Kidney epithelial cell (primary cell): Measurements from ENCODE around the gene ERN1. TPM values are rescaled to one million over a fixed set of nuclear protein-coding genes. Genes with fewer than 3 reads are reported as not detected.

Experiments
- DNase-seq: peaks from one replicate; pipeline ENCODE4 v3.0.0-alpha.2; 2010; ENCODE audit warnings: low read depth
- H3K27me3 ChIP-seq: 2 replicates; pipeline ENCODE4 v1.6.0; 2011; ENCODE audit warnings: low read length; ENCODE audit not compliant: control insufficient read depth, insufficient read depth
- H3K36me3 ChIP-seq: 2 replicates; pipeline ENCODE4 v1.5.1; 2011; ENCODE audit warnings: low read length; ENCODE audit not compliant: control insufficient read depth, insufficient read depth
- H3K4me3 ChIP-seq: 2 replicates; pipeline ENCODE4 v1.5.1; 2011; ENCODE audit warnings: low read depth, mild to moderate bottlenecking, control low read depth, low read length
- CTCF ChIP-seq: IDR thresholded peaks from 2 replicates; pipeline ENCODE4 v1.5.1; 2011; ENCODE audit warnings: mild to moderate bottlenecking, moderate library complexity, low read length, control low read depth, inconsistent platforms; ENCODE audit not compliant: insufficient read depth, poor library complexity, severe bottlenecking
- total RNA-seq: library from RNA; depleted of rRNA; stranded (reverse); fragments of >200 nt; gene quantifications from 2 replicates; pipeline ENCODE4 v1.2.3, GENCODE V29; 2015

ERN1 gene
- total RNA-seq, 1 donor from 2014 or later, result 19.6 TPM

GRCh38 chr17:64166876-64167275, 36.9 kb upstream of the ERN1 start:
- no peaks in the 10 kb centered on the region for H3K36me3 ChIP-seq
- no peak for TF ChIP-seq CTCF
- no peak overlapping the region for H3K4me3 ChIP-seq
- no peak for DNase-seq
- no peaks in the 10 kb centered on the region for H3K27me3 ChIP-seq

- no peak overlapping the region for H3K4me3 ChIP-seq
- H3K36me3 ChIP-seq, result no peaks in the 10 kb centered on the region
- no peak for TF ChIP-seq CTCF
- no peak for DNase-seq
- H3K27me3 ChIP-seq, result no peaks in the 10 kb centered on the region
Observed at GRCh38 chr17:64165347-64165746, 35.4 kb upstream of the ERN1 start.

DNA sequence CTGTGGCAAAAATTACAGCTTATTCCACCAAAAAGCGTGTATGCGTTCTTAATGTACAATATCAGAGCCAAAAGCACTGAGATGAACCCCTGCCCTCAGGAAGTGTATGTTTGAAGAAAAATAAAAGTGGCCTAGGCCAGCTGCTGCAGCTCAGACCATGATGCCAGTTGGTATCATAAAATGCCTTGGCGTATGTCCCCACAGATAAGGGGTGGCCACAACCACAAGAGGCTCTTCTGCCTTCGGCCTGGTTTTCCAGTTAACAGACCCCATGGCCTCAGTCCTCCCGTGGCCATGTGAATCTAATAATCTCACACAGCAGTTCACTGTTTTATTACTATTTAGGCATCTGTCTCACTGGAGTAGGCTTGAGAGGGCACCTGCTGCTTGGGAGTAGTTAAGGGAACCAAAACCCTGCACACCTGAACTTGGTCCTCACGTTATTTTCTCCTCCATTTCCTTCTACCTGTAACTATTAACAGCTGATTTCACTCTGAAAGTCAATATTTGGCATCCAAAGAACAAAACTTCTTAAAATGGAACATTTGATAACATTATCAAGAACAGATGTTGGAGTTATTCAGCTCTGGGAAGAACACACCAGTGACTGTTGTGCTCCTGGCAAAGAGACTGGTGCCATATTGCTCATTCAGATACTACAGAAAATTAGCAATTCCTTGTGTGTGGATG, 34.8 kb upstream of the ERN1 start:
- no peaks in the 10 kb centered on the region for H3K27me3 ChIP-seq
- H3K36me3 ChIP-seq, result no peaks in the 10 kb centered on the region
- H3K4me3 ChIP-seq, result no peak overlapping the region
- no peak for DNase-seq
- no peak for TF ChIP-seq CTCF

DNA sequence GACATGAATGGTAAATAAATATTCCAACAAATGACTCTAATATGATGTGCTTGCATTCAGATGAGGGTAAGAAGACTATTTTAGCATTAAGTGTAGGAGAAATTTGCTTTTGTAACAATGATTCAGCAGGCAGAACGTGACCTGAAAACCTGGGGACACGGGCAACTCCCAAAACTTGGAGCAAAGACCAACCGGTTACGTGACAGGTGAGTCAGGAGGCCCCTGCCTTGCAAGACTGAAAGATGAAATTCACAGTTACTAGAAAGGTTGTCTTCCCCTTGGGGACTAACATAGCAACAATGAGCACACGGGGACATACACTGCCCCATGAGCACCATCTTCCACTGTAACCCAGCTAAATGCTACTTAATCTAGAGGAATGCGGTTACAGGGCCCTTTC, 33.5 kb upstream of the ERN1 start:
- DNase-seq, result no peak
- H3K36me3 ChIP-seq, result no peaks in the 10 kb centered on the region
- H3K27me3 ChIP-seq, result no peaks in the 10 kb centered on the region
- no peak overlapping the region for H3K4me3 ChIP-seq
- no peak for TF ChIP-seq CTCF

DNA sequence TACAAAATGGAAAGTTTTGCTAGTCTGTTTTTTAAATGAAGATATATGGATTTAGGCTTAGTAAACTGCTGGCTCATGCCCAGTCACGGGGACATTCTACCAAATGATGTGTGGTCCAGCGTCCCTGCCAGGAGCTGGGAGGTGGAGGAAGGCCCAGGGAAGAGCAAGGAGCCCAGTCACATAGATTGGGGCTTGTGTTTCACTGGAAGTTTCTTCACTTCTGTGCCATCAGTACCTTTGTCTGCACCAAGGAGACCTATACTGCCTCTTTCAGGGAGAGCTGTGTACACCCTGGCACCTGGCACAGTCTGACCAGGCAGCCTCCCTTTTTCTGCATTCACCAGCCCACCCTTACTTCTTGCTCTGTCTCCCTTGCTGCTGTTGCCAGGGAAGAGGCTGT, 32.6 kb upstream of the ERN1 start:
- Histone ChIP-seq H3K27me3 (no peaks in the 10 kb centered on the region), H3K4me3 (no peak overlapping the region), H3K36me3 (no peaks in the 10 kb centered on the region)
- DNase-seq, result no peak
- TF ChIP-seq CTCF, result no peak

DNA sequence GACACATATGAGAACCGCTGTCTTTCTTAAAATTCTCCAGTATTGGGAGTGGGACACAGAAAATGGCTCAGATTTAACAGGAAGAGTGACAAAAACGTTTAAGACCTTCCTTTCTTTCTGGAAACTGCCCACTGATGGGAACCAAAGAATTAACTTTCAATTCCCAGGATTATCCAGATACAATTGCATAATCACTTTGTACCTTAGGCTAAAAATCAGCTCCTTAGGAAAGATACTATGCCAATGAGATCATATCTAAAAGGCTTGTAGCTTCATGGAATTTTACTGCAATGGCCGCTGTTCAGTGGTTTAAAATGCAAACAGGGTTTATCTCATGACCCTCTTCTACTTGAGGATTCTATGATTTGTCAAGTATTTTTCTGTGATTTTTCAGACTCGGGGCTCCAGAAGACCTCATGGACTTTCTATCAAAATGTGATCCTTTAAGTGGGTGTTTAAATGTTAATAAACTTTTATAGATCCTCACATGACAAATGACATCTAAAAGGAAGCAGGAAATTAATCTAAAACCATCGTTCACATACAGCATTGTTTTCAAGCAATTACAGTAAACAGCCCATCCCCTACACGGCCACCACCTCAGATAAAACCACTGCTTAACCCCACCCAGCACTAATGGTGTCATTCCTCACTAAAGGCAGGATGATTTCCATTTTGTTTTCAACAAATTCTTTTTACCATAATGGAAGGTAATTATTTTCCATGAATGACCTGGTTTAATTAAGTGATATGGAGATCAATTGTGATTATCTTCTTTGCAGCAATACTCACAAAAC, 31.6 kb upstream of the ERN1 start:
- no peak for DNase-seq
- H3K36me3 ChIP-seq, result no peaks in the 10 kb centered on the region
- no peaks in the 10 kb centered on the region for H3K27me3 ChIP-seq
- no peak overlapping the region for H3K4me3 ChIP-seq
- no peak for TF ChIP-seq CTCF
